Activated naive CD8-positive, alpha-beta T cell treated with anti-CD3 and anti-CD28 coated beads, Interleukin-2, amount 50 U/mL, for 16 hours (primary cell): ENCODE measurements around the gene KIF15.
"Not testable (repeated sequence)": the region's sequence is repeated elsewhere in the genome, so short reads cannot be mapped to it uniquely, and the experiment has no call there.

Source experiments
- DNase-seq: peaks from one replicate; pipeline ENCODE4 v3.0.0-alpha.2; 2020; ENCODE audit warnings: low read depth, low spot score

The KIF15 gene

GRCh38 chr3:44816334-44816733 lies 54.7 kb downstream of the KIF15 start:
- DNase-seq: not testable (repeated sequence)

GRCh38 chr3:44821206-44821605 lies 59.6 kb downstream of the KIF15 start:
- DNase-seq: not testable (repeated sequence)

GRCh38 chr3:44825264-44825925 lies 63.8 kb downstream of the KIF15 start:
- DNase-seq: no peak

GRCh38 chr3:44827196-44827595 lies 65.6 kb downstream of the KIF15 start:
- DNase-seq: no peak

- no peak for DNase-seq
Observed at GRCh38 chr3:44831232-44831631, 69.6 kb downstream of the KIF15 start.

- no peak for DNase-seq
Observed at GRCh38 chr3:44832032-44832431, 70.4 kb downstream of the KIF15 start.

GRCh38 chr3:44832965-44833364 lies 71.4 kb downstream of the KIF15 start:
- no peak for DNase-seq

GRCh38 chr3:44833394-44833793 lies 71.8 kb downstream of the KIF15 start:
- DNase-seq: no peak

- DNase-seq: no peak
Observed at GRCh38 chr3:44835684-44836083, 74.1 kb downstream of the KIF15 start.

- no peak for DNase-seq
Observed at GRCh38 chr3:44842376-44842775, 80.8 kb downstream of the KIF15 start.

GRCh38 chr3:44845528-44846520 lies 84.2 kb downstream of the KIF15 start:
- DNase-seq: no peak

- DNase-seq: no peak
Observed at GRCh38 chr3:44848634-44849033, 87.0 kb downstream of the KIF15 start.

GRCh38 chr3:44856663-44857062 lies 95.1 kb downstream of the KIF15 start:
- not testable (repeated sequence) for DNase-seq

- DNase-seq: no peak
Observed at GRCh38 chr3:44860117-44860516, 98.5 kb downstream of the KIF15 start.

- DNase-seq: peak; percentile 63
Observed at GRCh38 chr3:44861412-44862225, 100.0 kb downstream of the KIF15 start, which contains the start of gene TMEM42. Gene TMEM42, plus strand, starts transcription at chr3:44861912. Its CDS starts 13 bp downstream, at chr3:44861925.

- DNase-seq: no peak
Observed at GRCh38 chr3:44862226-44862637, 100.6 kb downstream of the KIF15 start.

GRCh38 chr3:44865272-44866035 lies 103.9 kb downstream of the KIF15 start:
- DNase-seq: no peak

- no peak for DNase-seq
Observed at GRCh38 chr3:44867421-44868111, 106.0 kb downstream of the KIF15 start.

GRCh38 chr3:44870375-44871061 lies 108.9 kb downstream of the KIF15 start:
- DNase-seq: no peak

- DNase-seq: no peak
Observed at GRCh38 chr3:44874308-44874707, 112.7 kb downstream of the KIF15 start, which contains the start of gene TGM4. Gene TGM4, plus strand, starts transcription at chr3:44874608. Its CDS starts 71 bp downstream, at chr3:44874679.
